NK-92 (cell line): ENCODE data around the gene NAA25.
"Not testable (repeated sequence)": the region's sequence is repeated elsewhere in the genome, so short reads cannot be mapped to it uniquely, and the experiment has no call there.

Experiments used
- DNase-seq: peaks from one replicate; lab custom pipeline; 2025; ENCODE audit not compliant: unreplicated experiment; lab: John Stamatoyannopoulos, UW

Gene NAA25

GRCh38 chr12:112063273-112063672 is 45.3 kb downstream of the NAA25 start:
- DNase-seq, result no peak

GRCh38 chr12:112061137-112061536 is 47.4 kb downstream of the NAA25 start:
- no peak for DNase-seq

DNA sequence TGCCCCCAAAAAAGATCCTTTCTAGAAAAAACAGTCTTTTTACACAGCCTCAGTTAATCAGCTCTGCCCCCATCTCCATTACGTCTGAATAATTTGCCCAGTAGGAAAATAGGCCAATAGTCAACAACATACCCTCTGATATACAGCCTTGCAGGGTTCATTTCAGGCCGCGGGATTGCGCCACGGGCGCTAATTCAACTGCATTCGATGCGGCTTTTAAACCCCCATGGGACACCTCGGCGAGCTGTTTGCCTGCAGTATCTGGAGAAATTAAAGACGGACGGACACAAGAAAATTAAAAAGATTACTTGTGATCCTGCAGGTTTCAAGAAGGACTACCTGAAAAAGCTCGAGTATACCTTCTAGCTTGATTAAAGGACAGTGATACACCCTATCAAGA is 59.2 kb downstream of the NAA25 start:
- no peak for DNase-seq

GRCh38 chr12:112046003-112046402 is 62.6 kb downstream of the NAA25 start:
- DNase-seq, result no peak

DNA sequence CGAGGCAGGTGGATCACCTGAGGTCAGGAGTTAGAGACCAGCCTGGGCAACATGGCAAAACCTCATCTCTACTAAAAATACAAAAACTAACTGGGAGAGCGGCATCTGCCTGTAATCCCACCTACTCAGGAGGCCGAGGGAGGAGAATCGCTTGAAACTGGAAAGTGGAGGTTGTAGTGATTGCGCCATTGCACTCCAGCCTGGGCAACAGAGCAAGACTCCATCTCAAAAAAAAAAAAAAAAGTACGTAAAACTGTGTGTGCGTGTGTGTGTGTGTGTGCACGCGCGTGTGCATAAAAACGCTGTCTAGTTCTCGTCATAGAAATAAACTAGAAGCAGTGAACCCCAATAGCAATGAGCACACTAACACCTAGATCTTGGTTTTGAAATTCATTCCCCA is 72.0 kb downstream of the NAA25 start:
- DNase-seq, result not testable (repeated sequence)

DNA sequence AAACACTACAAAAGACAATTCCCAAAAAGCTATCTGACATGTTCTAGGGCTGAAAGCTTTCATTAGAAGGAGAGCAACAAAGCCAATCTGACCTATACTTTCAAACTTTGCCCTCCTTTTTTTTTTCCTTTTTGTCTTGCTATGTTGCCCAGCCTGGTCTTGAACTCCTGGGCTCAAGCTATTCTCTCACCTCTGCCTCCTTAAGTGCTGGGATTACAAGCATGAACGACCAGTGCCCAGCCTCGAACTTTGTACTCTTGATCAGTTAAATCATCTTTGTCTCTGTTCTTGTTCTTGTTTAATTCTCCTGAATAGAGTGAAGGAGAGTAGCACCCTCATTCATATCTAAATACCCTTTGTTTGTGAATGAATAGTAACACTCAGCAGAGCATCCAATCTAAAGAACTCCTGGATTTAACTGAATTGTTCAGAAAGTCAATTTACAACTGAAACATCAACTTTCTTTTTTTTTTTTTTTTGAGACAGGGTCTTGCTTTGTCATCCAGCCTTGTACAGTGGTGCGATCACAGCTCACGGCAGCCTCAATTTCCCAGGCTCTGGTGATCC is 73.3 kb downstream of the NAA25 start:
- no peak for DNase-seq

DNA sequence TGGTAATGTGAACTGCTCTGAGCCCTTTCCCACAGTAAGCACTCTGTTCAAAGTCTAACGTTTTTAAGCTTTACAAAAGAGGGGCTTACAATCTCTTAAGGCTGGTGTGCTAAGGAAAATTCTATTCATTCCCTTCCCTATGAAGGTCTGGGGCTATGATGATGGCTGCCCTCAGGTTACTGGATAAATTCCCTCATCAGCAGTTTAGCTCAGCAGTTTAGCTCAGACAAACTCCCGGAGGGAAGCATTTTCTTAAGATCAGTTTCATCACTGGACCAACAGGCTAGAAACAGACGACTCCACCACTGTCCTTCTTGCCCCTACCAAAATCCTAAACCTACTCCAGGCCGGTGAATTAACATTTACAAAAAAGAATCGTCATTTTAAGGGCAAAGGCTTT is 76.3 kb downstream of the NAA25 start:
- no peak for DNase-seq

DNA sequence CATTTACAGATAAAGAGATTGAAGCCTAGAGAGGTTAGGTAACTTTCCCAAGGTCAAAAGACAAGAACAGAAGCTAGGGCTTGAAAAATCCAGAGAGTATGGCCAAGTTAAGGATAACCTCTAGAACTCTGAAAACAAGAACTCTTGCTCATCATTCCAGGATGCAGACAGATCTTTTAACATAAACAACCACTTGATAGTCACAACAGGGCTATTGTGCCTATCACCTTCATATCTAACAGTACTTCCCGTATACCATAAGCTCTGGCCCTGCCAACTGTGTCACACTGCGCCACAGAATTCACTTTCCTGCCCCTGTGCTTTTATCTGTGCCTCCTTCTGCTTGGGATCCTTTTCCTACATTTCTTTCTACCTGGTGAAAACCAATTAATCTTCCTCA is 77.1 kb downstream of the NAA25 start:
- no peak for DNase-seq

- no peak for DNase-seq
These were observed 79.3 kb downstream of the NAA25 start for GRCh38 chr12:112029301-112029700.

DNA sequence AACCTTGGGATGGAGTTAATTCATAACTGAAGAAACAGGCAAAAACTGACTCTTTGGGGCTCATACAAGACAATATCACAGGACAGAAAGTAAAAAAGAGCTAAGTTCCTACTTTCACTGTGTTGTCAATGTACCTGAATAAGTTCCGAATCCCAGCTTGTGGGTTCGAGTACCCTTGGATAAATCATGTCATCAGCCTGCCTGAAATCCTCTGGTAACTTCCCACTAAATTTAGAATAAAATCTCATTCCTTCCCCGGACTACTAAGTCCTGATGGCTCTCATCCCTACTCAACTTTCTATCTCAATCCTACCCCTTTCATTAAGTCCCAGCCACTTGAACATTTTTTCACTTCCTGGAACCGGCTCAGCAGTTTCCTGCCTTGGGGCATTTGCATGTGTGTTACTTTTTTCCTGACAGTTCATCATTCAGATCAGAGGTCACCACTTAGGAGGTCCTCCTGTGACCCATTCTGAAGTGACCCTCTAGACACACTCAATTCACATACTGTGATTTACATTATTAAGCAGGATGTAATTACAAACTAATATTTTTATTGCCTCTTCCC is 82.7 kb downstream of the NAA25 start:
- DNase-seq, result no peak

- DNase-seq, result no peak
These were observed 84.7 kb downstream of the NAA25 start for GRCh38 chr12:112023759-112024396.

GRCh38 chr12:112022241-112023016 is 86.2 kb downstream of the NAA25 start:
- no peak for DNase-seq

GRCh38 chr12:112020947-112021457 is 87.6 kb downstream of the NAA25 start:
- no peak for DNase-seq

GRCh38 chr12:112018571-112019237 is 89.9 kb downstream of the NAA25 start:
- DNase-seq, result no peak

- no peak for DNase-seq
These were observed 91.5 kb downstream of the NAA25 start for GRCh38 chr12:112017041-112017440.

- no peak for DNase-seq
These were observed 92.6 kb downstream of the NAA25 start for GRCh38 chr12:112015938-112016337.

- DNase-seq, result no peak
These were observed 94.8 kb downstream of the NAA25 start for GRCh38 chr12:112013601-112014402.

- peak; percentile 99 for DNase-seq
These were observed 95.6 kb downstream of the NAA25 start, which contains the start of the genes ERP29 and TMEM116 for GRCh38 chr12:112012775-112013600. TSS of gene ERP29 (plus strand) at chr12:112013426. CDS start at chr12:112013466, 40 bp downstream. TSS of gene TMEM116 (minus strand) at chr12:112013165. CDS start at chr12:112005270, 7,895 bp downstream.

GRCh38 chr12:112011685-112012084 is 96.9 kb downstream of the NAA25 start:
- no peak for DNase-seq
